ENCODE results near the gene POLR3GL.

- TF ChIP-seq REST (IDR thresholded peaks at IDR 0.05; ENCODE audit: unreplicated experiment) (no peak), CTCF (conservative IDR thresholded peaks at IDR 0.05; ENCODE audit: low read depth in 2 of 2) (no peak), EZH2phosphoT487 (IDR thresholded peaks at IDR 0.05; ENCODE audit: unreplicated experiment) (no peak), POLR2AphosphoS5 (IDR thresholded peaks at IDR 0.05; ENCODE audit: low read depth) (no peak), ZNF114 (CRISPR knock-in tag; IDR thresholded peaks at IDR 0.05) (no peak), ETS1 (IDR thresholded peaks at IDR 0.05) (no peak), ZNF331 (CRISPR knock-in tag; IDR thresholded peaks at IDR 0.05; ENCODE audit: low read depth) (no peak), EZH2 (IDR thresholded peaks at IDR 0.05; ENCODE audit: low read depth, unreplicated experiment) (no peak), STAT1 (IDR thresholded peaks at IDR 0.05; ENCODE audit: unreplicated experiment) (no peak), CREB1 (CRISPR knock-in tag; IDR thresholded peaks at IDR 0.05; ENCODE audit: low read depth) (no peak), JUNB (IDR thresholded peaks at IDR 0.05; ENCODE audit: unreplicated experiment) (no peak)
Measured at GRCh38 chr1:145990249-145990855, 25.9 kb downstream of the POLR3GL start.
